ENCODE data around the gene XYLT1.

DNA sequence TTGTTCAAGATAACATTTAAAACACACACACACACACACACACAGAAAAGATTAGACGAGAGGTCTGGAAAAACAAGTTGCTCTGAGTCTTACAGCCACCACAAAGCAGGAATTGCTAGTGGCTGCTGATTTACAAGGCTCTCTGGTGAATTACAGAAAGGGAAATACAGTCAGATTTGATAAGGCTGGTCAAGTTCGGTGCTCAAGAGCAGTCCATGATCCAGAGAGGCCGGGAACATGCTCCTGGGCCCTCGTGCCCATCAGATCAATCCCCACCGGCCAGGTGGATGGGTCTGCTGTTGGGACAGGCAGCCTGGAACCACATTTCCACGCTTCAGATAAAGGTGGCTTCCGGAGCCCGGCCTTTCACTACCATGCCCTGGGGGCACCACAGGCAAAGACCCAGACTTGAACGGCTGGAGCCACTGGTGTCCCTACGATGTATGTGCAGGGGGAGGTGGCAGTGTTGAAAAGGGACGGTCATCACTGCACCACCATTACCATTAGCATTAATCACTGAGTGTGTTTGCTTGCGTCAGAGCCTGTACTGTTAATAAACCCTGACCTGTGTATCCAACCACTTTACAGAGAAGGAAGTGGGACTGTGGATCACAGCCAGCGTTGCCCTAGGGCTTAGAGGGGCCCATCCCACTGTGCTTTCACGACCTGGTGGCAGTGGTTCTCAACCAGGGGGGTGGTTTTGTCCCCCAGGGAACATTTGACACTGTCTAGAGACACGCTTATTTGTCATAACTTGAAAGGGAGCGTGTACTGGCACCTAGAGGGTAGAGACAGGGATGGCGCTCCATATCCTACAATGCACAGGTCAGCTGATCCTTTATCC, 95.1 kb downstream of the XYLT1 start:
- TF ChIP-seq MXI1 (IDR thresholded peaks at IDR 0.05; ENCODE audit: low read depth, low read length) (peak; percentile 85; the same call in 1 of the 2 replicates), CHD2 (IDR thresholded peaks at IDR 0.05; ENCODE audit: low read length, partially characterized antibody) (no peak), EP300 (IDR thresholded peaks at IDR 0.05; ENCODE audit: borderline replicate concordance in 1 of 2, low read depth in 1 of 2, low read length in 1 of 2) (peak in 1 of 2 experiments; percentile 87; a peak in 2 of 4 replicates), TAF1 (IDR thresholded peaks at IDR 0.05; ENCODE audit: borderline replicate concordance, low read depth, low read length) (no peak), RXRA (IDR thresholded peaks at IDR 0.05; ENCODE audit: borderline replicate concordance, low read depth) (no peak)
- TF ChIP-seq, protein P1, sequence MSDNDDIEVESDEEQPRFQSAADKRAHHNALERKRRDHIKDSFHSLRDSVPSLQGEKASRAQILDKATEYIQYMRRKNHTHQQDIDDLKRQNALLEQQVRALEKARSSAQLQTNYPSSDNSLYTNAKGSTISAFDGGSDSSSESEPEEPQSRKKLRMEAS (IDR thresholded peaks at IDR 0.05; ENCODE audit: low read depth), result no peak
- TF ChIP-seq, protein P2, sequence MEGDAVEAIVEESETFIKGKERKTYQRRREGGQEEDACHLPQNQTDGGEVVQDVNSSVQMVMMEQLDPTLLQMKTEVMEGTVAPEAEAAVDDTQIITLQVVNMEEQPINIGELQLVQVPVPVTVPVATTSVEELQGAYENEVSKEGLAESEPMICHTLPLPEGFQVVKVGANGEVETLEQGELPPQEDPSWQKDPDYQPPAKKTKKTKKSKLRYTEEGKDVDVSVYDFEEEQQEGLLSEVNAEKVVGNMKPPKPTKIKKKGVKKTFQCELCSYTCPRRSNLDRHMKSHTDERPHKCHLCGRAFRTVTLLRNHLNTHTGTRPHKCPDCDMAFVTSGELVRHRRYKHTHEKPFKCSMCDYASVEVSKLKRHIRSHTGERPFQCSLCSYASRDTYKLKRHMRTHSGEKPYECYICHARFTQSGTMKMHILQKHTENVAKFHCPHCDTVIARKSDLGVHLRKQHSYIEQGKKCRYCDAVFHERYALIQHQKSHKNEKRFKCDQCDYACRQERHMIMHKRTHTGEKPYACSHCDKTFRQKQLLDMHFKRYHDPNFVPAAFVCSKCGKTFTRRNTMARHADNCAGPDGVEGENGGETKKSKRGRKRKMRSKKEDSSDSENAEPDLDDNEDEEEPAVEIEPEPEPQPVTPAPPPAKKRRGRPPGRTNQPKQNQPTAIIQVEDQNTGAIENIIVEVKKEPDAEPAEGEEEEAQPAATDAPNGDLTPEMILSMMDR (IDR thresholded peaks at IDR 0.05), result no peak
- TF ChIP-seq, protein P3, sequence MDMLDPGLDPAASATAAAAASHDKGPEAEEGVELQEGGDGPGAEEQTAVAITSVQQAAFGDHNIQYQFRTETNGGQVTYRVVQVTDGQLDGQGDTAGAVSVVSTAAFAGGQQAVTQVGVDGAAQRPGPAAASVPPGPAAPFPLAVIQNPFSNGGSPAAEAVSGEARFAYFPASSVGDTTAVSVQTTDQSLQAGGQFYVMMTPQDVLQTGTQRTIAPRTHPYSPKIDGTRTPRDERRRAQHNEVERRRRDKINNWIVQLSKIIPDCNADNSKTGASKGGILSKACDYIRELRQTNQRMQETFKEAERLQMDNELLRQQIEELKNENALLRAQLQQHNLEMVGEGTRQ (IDR thresholded peaks at IDR 0.05; ENCODE audit: borderline replicate concordance, low read depth, low read length), result no peak

All from SK-N-SH (cell line).